ENCODE results near the gene CANT1. TPM values are rescaled to one million over a fixed set of nuclear protein-coding genes. Genes with fewer than 3 reads are reported as not detected.
"Not testable (repeated sequence)": the region's sequence is repeated elsewhere in the genome, so short reads cannot be mapped to it uniquely, and the experiment has no call there.

Gene CANT1
- total RNA-seq, 2 experiments from 2014 or later = 41.6 to 53.1 TPM

DNA sequence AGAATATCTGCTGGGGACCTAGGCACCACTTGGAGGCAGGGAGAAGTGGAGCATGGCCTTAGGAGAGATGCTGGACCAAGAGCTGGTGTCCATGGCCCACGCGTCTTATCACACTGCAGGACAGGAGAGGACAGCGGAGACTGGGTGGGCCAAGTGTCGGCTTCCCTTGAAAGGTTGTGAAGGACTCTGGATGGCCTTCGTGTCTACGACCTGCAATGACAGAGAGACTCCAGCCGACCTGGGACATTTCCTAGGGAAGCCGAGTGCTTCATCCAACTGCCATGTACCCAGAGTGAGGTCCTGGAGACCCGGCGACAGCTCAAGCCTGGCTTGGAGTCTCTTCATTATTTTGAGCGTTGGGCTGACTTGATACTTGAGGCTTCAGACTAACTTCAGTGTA is 34.9 kb upstream of the CANT1 start:
- CTCF ChIA-PET = interaction anchor here (0.5 to 1.8 kb wide), 6 partner anchors 14 to 612 kb away, joined by 3 to 6 read pairs (median 4); no protein-coding TSS in a partner anchor
- POLR2A ChIA-PET = no interaction called here

DNA sequence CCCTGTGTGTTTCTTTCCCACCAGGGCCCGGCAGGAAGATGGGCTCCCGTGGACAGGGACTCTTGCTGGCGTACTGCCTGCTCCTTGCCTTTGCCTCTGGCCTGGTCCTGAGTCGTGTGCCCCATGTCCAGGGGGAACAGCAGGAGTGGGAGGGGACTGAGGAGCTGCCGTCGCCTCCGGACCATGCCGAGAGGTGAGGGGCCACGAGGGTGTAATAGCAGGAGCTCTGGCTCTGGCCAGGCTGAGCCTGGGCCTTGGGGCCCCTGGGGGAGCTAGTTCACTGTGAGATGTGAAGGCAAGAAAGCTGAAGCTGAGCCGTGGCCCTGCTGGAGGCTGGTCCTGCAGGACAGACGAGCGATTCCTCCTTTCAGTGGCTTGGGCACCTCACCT is 34.4 kb upstream of the CANT1 start:
- ChIA-PET CTCF (interaction anchor here (0.9 to 1.8 kb wide), 3 partner anchors 16 to 44 kb away, joined by 3 to 6 read pairs (median 4); no protein-coding TSS in a partner anchor), POLR2A (no interaction called here)

DNA sequence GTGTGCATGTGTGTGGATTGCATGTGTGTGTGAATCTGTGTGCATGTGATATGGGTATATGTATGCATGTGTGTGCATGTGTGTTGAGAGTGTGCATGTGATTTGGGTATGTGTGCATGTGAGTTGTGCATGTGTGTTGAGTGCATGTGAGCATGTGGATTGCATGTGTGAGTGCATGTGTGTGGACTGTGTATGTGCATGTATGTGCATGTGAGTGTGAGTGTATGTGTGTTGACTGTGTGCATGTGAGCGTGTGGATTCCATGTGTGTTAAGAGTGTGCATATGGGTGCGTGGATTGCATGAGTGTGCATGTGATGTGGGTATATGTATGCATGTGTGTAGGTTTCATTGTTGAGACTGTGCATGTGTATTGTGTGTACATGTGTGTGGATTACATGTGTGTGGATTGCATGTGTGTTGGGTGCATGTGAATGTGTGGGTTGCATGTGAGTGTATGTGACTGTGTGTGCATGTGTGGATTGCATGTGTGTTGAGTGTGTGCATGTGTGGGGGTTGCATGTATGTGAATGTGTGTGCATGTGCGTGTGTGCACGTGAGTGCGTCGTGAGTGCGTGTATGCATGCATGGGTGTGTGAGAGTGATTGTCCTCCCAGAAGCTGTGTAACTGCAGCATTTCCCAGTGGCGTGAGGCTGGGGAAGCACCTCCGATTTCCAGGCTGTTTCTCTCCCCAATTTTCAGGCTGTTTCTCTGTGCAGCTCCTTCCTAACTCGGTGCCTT is 33.8 kb upstream of the CANT1 start:
- ChIA-PET CTCF (interaction anchor here (1.7 kb wide), 1 partner anchor 22 kb away, joined by 4 read pairs; no protein-coding TSS in a partner anchor), POLR2A (no interaction called here)

DNA sequence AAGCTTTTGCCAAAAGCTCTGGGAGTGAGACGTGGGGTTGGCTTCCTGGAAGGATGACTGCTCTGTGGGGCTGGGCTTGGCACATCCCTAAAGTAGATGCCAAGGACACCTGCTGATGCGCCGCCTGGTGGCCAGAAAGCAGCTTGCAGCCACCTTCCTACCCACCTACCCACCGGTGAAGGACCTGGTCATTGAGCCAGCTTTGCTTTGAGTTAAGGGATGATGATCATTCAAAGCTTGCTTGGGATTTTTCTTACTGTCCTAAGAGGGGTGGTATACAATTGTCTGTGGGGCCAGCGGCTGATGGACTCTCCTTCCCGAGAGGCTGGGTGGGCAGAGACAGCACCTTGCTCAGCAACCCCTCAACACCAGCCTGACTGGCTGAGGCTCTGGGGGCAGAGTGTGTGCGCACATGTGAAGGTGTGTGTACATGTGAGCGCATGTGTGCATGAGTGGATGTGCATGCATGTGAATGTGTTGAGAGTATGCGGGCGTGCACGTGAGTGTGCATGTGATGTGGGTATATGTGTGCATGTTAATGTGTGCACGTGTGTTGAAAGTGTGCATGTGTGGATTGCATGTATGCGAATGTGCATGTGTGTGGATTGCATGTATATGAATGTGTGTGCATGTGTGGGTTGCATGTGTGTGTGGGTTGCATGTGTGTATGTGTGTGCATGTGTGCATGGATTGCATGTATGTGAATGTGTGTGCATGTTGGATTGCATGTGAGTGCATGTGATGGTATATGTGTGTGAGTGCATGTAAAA is 33.0 kb upstream of the CANT1 start:
- POLR2A ChIA-PET = no interaction called here
- CTCF ChIA-PET = interaction anchor here (0.6 to 1.7 kb wide), 8 partner anchors 9 to 89 kb away, joined by 3 to 11 read pairs (median 3); no protein-coding TSS in a partner anchor

DNA sequence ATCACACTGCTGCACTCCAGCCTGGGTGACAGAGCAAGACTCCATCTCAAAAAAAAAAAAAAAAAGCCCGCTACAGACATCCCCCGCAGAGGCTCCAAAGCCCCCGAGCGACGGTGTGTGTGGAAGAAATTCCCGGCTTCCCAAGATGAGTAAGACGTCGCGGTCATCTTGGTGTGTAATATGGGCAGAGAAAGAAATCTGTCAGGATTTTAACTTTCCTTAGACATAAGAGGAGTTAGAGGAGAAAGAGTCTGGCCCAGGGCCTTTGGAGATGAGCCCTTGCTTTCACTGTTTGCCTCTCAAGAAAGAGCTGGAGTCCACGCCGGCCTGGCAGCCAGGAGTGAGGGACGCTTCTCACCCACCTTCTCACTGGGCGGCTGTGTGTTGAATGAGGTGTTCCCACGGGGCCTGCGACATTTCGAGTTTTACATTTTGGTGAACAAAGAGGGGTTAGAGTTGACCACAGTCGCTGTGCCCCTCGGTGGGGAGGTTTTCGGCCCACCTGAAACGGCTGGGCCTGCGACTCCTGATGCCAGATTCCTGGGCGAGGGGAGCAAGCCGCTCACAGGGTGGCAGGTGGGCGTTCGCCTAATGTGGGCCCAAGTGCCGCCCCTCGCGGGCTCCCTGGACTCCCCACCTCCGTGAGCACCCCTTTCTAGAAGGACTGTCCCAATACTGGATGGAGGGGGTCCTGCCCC is 32.3 kb upstream of the CANT1 start:
- ChIA-PET CTCF (interaction anchor here (0.6 to 1.7 kb wide), 8 partner anchors 9 to 31 kb away, joined by 3 to 11 read pairs (median 3); no protein-coding TSS in a partner anchor), POLR2A (no interaction called here)

DNA sequence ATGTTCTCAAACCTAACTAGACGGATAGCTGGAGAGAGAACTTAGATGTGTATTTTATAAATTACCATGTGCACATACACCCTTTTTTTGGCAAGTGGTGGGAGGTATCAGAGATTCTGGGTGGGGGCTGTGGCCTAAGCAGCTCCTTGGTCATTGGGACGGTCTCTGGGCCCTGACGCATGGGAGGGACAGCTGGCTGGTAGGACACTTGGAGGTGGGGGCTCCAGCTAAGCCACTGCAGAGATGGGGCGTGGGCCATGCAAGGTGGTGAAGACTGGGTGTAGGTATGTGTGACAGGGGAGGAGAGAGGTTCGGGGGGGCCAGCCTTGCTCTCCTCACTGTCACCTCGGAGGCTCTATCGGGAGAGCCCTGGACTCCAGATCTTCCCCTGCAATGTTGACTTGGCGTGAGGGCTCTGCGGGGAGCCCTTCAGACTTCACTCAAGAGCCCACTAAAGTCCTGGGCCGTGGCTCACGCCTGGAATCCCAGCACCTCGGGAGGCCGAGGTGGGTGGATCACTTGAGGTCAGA is 31.5 kb upstream of the CANT1 start:
- POLR2A ChIA-PET = no interaction called here
- CTCF ChIA-PET = interaction anchor here (0.6 to 1.7 kb wide), 5 partner anchors 8 to 50 kb away, joined by 3 to 11 read pairs (median 3); no protein-coding TSS in a partner anchor

DNA sequence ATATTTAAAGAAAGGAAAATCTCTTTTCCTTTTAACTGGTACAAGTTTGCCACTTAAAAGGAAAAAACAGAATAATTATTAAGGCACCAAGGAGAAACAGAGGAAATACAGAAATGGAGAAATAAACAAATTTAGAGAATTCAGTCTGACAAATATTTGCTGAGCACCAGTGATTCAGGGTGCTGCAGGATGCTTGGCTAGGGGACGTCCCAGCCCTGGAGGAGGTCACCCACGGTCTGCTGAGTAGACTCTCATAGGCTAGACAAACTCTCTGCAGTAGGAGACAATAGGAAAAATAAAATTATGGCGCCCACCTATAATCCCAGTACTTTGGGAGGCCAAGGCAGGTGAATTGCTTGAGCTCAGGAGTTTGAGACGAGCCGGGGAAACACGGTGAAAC is 30.3 kb upstream of the CANT1 start:
- CTCF ChIA-PET = interaction anchor here (1.5 kb wide), 1 partner anchor 45 kb away, joined by 3 read pairs; no protein-coding TSS in a partner anchor
- POLR2A ChIA-PET = no interaction called here

DNA sequence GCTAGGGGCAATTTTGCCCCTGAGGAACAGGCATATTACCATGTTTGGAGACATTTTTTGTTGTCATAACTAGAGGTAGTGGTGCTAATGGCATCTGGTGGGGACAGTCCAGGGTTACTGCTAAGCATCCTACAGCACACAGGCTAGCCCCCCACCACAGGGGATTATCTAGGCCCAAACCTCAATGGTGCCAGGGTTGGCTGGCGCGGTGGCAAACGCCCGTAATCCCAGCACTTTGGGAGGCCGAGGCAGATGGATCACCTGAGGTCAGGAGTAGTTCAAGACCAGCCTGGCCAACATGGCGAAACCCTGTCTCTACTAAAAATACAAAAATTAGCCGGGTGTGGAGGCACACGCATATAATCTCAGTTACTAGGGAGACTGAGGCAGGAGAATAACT is 29.6 kb upstream of the CANT1 start:
- ChIA-PET POLR2A (no interaction called here), CTCF (interaction anchor here (1.5 kb wide), 1 partner anchor 44 kb away, joined by 3 read pairs; no protein-coding TSS in a partner anchor)

DNA sequence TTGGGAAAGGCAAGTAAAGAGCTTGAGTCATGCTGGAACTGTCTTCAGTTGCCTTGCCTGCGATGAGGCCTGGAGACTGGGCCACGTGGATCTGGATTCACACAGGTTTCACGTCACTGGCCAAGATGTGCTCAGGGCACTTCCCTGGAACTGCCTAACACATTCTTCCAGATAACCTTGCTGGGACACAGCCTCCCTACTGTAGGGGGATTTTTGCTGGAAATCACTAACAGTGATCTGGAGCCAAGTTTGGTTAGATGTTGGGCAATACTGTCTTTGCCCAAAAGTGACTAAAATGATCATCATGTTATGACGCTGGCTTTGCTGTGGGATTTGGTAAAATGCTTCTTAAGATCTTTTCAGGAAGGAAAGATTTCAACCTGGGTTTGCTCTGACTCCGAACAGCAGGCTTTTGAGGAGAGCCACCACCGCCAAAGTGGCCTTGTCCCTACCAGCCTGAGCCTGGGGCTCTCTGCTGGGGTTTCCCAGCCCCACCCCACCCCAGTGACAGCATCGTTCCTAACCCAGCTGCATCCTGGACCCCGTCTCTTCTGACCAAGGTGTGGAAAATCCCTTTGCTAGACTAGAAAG is 29.1 kb upstream of the CANT1 start:
- ChIA-PET CTCF (no interaction called here), POLR2A (no interaction called here)

DNA sequence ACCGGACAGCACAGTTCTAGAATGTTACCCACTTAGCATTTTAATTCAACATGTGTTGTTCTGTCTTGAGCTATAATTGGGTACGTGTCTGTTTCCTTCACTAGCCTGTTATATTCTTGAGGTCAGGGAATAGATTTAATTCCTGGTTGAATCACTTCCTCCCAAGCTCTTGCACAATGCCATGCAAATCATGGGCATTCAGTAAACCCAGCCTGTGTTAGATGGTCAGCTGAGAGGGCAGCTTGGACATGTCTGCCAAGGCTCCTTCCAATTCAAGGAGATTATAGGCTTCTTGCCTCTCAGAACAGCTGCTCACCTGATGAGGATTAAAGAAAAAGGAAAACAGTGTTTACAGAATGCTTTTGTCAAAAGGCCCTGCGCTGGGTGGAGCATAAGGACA is 27.0 kb upstream of the CANT1 start:
- ChIA-PET CTCF (no interaction called here), POLR2A (interaction anchor here (0.5 kb wide), 1 partner anchor 963 kb away, joined by 3 read pairs; no protein-coding TSS in a partner anchor)

DNA sequence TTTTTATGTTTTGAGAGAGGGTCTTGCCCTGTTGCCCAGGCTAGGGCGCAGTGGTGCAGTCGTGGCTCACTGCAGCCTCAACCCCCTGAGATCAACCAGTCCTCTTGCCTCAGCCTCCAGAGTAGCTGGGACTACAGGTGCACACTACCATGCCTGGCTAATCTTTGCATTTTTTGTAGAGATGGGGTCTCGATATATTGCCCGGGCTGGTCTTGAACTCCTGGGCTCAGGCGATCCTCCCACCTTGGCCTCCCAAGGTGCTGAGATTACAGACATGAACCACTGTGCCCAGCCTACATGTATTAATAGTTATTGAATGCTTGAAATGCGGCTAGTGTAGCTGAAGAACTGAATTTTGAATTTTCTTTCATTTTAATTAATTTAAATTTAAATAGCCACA is 26.6 kb upstream of the CANT1 start:
- CTCF ChIA-PET = no interaction called here
- POLR2A ChIA-PET = interaction anchor here (0.5 kb wide), 1 partner anchor 963 kb away, joined by 3 read pairs; no protein-coding TSS in a partner anchor

DNA sequence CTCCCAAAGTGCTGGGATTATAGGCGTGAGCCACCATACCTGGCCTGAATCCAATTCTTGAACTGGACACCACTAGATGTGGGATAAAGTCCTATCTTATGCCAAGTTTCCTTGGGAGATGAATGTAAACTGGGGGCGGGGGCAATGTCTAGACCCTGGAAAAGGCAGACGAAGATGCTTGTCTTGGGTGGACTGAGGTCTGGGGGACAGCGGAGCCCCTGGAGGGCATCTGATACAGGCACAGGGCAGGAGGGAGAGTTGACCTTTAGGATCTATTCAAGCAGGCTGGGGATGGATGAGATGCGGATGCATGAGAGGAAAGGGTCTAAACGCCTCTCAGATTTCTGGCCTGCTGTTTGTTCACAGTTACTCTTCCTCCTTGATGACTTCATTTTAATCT is 26.1 kb upstream of the CANT1 start:
- CTCF ChIA-PET = no interaction called here
- POLR2A ChIA-PET = no interaction called here

DNA sequence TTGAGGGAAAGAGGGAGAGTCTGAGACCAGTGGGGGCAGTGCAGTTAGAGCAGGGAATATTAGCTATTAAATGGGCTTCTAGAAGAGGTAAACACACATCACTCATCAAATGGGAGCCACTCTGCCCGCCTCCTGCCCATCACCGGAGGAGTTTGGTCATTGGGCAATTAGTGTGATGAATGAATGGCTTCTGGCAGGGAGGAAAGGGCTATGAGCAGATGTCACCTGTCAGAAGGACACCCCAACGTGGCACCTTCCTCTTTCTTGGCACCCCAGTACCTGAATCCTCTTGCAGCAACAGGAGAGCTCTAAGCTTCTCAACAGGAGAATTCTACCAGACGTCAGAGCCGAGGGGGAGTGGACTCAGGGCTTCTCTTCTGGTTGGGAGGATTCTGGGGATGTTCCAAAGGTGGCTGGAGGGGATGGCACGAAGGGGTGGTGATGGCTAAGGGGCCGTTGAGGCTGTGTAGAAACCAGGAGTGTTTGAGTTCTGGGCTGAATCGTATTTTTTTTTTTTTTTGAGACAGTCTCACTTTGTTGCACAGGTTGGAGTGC is 25.4 kb upstream of the CANT1 start:
- ChIA-PET POLR2A (no interaction called here), CTCF (interaction anchor here (0.9 kb wide), 1 partner anchor 172 kb away, joined by 3 read pairs; no protein-coding TSS in a partner anchor)

DNA sequence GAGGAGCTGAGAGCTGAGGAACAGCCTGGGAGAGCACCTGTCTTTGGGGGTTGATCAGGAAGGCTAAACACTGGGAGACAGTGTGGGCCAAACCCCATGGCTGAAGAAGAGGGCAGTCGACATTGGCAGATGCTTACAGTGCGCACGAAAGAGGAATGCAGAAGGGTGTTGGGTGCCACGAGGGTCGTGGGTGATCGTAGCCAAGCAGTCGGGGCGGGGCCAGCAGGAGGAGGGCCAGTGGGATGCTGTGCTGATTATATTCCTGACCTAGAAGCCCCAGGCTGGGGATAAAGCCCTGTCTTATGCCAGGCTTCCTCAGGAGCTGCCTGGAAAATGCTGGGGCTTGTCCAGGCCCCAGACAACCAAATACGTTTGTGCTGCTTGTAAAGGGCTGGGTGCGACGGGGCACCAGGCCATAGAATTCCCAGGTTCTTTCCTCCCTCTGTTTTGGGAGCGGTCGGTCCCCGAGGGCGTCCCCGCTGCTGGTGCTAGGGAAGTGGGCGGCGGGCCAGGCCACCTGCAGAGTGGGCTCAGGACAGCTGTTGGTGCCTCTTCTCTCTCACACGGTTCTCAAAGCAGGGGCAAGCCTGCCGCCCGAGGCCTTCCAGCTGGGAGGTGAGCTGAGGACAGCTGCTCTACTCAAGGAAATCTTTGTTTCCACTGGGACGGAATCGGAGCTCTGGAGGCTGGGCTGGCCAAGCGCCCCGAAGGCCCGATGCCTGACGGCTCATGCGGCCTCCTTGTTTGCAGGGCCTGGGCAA is 24.4 kb upstream of the CANT1 start:
- ChIA-PET POLR2A (no interaction called here), CTCF (interaction anchor here (0.9 to 2.2 kb wide), 3 partner anchors 8 to 173 kb away, joined by 3 to 11 read pairs (median 7); no protein-coding TSS in a partner anchor)

DNA sequence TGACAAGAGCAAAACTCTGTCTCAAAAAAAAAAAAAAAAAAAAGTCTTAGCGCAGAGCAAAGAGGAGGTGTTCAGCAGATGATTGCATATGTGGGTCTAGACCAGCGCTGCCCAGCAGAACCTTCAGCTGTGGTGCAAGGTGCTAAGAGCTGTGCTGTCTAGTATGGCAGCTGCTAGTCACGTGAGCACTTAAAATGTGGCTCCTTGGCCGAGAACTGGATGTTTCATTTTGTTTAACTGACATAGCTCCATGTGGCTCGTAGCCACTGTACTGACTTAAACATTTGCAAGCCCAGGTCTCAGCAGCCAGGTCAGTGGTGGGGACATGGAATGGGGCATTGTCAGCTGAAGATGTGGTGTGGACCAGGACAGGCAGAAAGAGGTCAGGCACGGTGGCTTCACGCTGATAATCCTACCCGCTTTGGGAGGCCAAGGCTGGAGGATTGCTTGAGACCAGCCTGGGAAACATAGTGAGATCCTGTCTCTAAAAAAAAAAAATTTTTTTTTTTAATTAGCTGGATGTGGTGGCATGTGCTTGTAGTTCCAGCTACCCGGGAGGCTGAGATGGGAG is 23.6 kb upstream of the CANT1 start:
- ChIA-PET POLR2A (no interaction called here), CTCF (interaction anchor here (1.1 to 2.2 kb wide), 4 partner anchors 9 to 360 kb away, joined by 3 to 11 read pairs (median 6); no protein-coding TSS in a partner anchor)

DNA sequence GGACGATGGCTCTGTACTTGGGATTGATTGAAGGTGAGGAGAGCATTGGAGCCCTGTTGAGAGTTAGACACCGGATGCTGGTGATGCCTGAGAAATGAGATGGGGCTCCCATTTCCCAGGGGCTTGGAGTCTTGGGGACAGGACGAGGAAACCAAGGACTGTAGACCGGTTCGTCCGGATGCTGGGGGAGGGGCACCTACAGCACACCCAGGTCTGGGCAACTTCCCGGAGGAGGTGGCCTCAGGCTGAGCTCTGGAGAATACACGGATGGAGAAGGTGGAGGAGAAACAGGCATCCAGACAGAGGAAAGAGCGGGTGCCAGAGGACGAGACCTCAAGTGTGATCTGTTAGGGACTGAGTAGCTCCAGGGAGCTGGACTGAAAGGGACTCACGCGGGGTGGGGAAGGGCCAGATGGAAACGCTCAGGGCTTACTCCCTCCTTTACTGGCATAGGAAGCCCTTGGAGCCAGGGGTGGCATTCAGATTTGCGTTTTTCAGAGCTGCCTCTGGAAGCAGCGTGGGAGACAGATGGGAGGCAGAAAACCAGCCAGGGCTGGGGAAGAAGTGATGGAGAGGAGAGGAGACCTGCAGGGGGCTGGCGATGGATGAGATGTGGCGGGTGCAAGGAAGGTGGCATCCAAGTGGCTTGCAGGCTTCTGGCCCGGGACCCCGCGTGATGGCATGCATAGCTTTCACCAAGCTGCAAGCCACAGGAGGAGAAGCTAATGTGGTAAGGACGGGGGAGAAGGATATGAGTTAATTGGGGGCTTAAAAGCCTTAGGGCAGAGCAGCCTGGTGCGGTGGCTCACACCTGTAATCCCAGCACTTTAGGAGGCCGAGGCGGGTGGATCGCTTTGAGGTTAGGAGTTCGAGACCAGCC is 22.7 kb upstream of the CANT1 start:
- CTCF ChIA-PET = interaction anchor here (1.1 to 2.2 kb wide), 4 partner anchors 10 to 361 kb away, joined by 3 to 11 read pairs (median 6); no protein-coding TSS in a partner anchor
- POLR2A ChIA-PET = no interaction called here

DNA sequence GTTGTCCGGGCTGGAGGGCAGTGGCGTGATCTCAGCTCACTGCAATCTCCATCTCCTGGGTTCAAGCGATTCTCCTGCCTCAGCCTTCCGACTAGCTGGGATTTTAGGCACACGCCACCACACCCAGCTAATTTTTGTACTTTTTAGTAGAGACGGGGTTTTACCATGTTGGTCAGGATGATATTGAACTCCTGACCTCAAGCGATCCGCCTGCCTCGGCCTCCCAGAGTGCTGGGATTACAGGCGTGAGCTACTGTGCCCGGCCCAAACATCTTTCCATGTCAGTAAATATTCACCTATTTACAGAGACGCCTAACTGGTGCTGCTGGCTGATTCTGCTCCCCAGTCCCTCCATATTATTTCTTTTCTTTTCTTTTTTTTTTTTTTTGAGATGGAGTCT is 21.1 kb upstream of the CANT1 start:
- CTCF ChIA-PET = interaction anchor here (1.1 kb wide), 1 partner anchor 15 kb away, joined by 4 read pairs; no protein-coding TSS in a partner anchor
- POLR2A ChIA-PET = not testable (repeated sequence)
